Aortic smooth muscle cell (primary cell): Measurements from ENCODE around the gene MSH3. TPM values are rescaled to one million over a fixed set of nuclear protein-coding genes. Genes with fewer than 3 reads are reported as not detected.

ENCODE experiments used
- total RNA-seq: library from RNA; depleted of rRNA; stranded (reverse); fragments of >200 nt; gene quantifications from 2 replicates; pipeline ENCODE4 v1.2.3, GENCODE V29; 2014

Gene MSH3
- total RNA-seq, result 11.2 and 12.5 TPM in 2 replicates

GRCh38 chr5:80654391-80655230 is at the start of gene MSH3, which contains the start of gene DHFR:
TSS of gene MSH3 (plus strand) at chr5:80654652. CDS start at chr5:80654728, 76 bp downstream.
TSS of gene DHFR (minus strand) at chr5:80654983. CDS start at chr5:80654489, 494 bp downstream.

Other genes with a start within 250 kb of the MSH3 start
- gene ZFYVE16, start 246.6 kb upstream of the MSH3 start, total RNA-seq, result 21.4 and 23.4 TPM in 2 replicates
- 8.5 and 9.8 TPM in 2 replicates for gene FAM151B, start 166.6 kb upstream of the MSH3 start, total RNA-seq
- gene ANKRD34B, start 84.4 kb upstream of the MSH3 start, total RNA-seq, result not detected in 2 replicates
- gene DHFR, start 331 bp downstream of the MSH3 start, total RNA-seq, result 18.5 and 25.5 TPM in 2 replicates